IMR-90 (cell line): ENCODE results near the gene WNT7A.

ENCODE experiments used
- CEBPB ChIP-seq: IDR thresholded peaks from 2 replicates; pipeline ENCODE4 v1.6.1; 2012; ENCODE audit warnings: low read depth, low read length, improper control_type of control experiment
- CTCF ChIP-seq: conservative IDR thresholded peaks from 2 replicates; pipeline ENCODE4 v1.5.1; 2012; ENCODE audit warnings: mild to moderate bottlenecking, low read depth, low read length, improper control_type of control experiment
- ELK1 ChIP-seq: fragments of 150-350 bp; IDR thresholded peaks from 2 replicates; pipeline ENCODE4 v1.6.1; 2016; ENCODE audit warnings: low read depth, mild to moderate bottlenecking, low read length, moderate library complexity, borderline replicate concordance
- FOS ChIP-seq: fragments of 150-350 bp; IDR thresholded peaks from 2 replicates; pipeline ENCODE4 v1.6.1; 2016; ENCODE audit warnings: low read depth, low read length
- MAZ ChIP-seq: IDR thresholded peaks from 2 replicates; pipeline ENCODE4 v1.6.1; 2012; ENCODE audit warnings: low read depth, mild to moderate bottlenecking, low read length, improper control_type of control experiment, moderate library complexity, borderline replicate concordance
- MXI1 ChIP-seq: IDR thresholded peaks from 2 replicates; pipeline ENCODE4 v1.6.1; 2012; ENCODE audit warnings: low read depth, mild to moderate bottlenecking, low read length, moderate library complexity, borderline replicate concordance
- NFE2L2 ChIP-seq: fragments of 150-350 bp; IDR thresholded peaks from 2 replicates; pipeline ENCODE4 v1.6.1; 2016; ENCODE audit warnings: low read depth, mild to moderate bottlenecking, low read length
- POLR2A ChIP-seq: IDR thresholded peaks from 2 replicates; pipeline ENCODE4 v1.6.1; 2012; ENCODE audit warnings: mild to moderate bottlenecking, low read depth, low read length
- RFX5 ChIP-seq: IDR thresholded peaks from 2 replicates; pipeline ENCODE4 v1.8.0; 2012; ENCODE audit warnings: low read depth, mild to moderate bottlenecking, low read length, moderate library complexity
- SMC3 ChIP-seq: fragments of 150-350 bp; IDR thresholded peaks from 2 replicates; pipeline ENCODE4 v1.6.1; 2016; ENCODE audit warnings: low read depth, mild to moderate bottlenecking, antibody characterized with exemption, low read length, moderate library complexity
- USF2 ChIP-seq: fragments of 150-350 bp; IDR thresholded peaks from 2 replicates; pipeline ENCODE4 v1.6.1; 2017; ENCODE audit warnings: mild to moderate bottlenecking, antibody characterized with exemption, low read length, low read depth

- TF ChIP-seq CTCF (no peak), POLR2A (no peak), SMC3 (no peak), USF2 (no peak), NFE2L2 (no peak), ELK1 (no peak), CEBPB (no peak), MAZ (no peak), MXI1 (no peak), RFX5 (no peak), FOS (no peak)
These were observed 6.1 kb downstream of the WNT7A start for GRCh38 chr3:13873818-13874217.
